Fibroblast of lung (primary cell): Measurements from ENCODE around the gene GPSM1.

Experiments used
- CTCF ChIP-seq, 2 donors: IDR thresholded peaks in 1 of 2; conservative IDR thresholded peaks in 1 of 2; 1 replicate in 1 of 2; 2 replicates in 1 of 2; pipeline ENCODE4 v1.5.1; 2011 to 2012; ENCODE audit warnings: low read length in 2 of 2, control low read depth in 1 of 2, inconsistent platforms in 1 of 2, low read depth in 1 of 2, mild to moderate bottlenecking in 1 of 2
- EZH2 ChIP-seq: IDR thresholded peaks from 2 replicates; pipeline ENCODE4 v1.5.1; 2012; ENCODE audit warnings: low read length, control low read depth, mild to moderate bottlenecking; ENCODE audit errors: missing control alignments

- no peak for TF ChIP-seq CTCF (conservative IDR thresholded peaks at IDR 0.05 in 1 of 2, IDR thresholded peaks at IDR 0.05 in 1 of 2; ENCODE audit: low read depth in 1 of 2, low read length in 2 of 2)
- TF ChIP-seq EZH2 = no peak
Measured at GRCh38 chr9:136377341-136378169, 50.2 kb downstream of the GPSM1 start.
